Hepatocyte (in vitro differentiated cells): Measurements from ENCODE around the gene GPR84. TPM values are rescaled to one million over a fixed set of nuclear protein-coding genes. Genes with fewer than 3 reads are reported as not detected.

ENCODE experiments used
- DNase-seq: peaks from one replicate; pipeline ENCODE4 v3.0.0-alpha.2; 2016; ENCODE audit warnings: low spot score
- H2AFZ ChIP-seq: fragments of 200-600 bp; sonication (generic); 2 replicates; pipeline ENCODE4 v1.6.0; 2016; ENCODE audit warnings: antibody characterized with exemption, mild to moderate bottlenecking
- H3K27ac ChIP-seq: fragments of 200-600 bp; sonication (generic); 2 replicates; pipeline ENCODE4 v1.5.1; 2016; ENCODE audit warnings: mild to moderate bottlenecking
- H3K27me3 ChIP-seq: fragments of 200-600 bp; sonication (generic); 2 replicates; pipeline ENCODE4 v1.6.1; 2016
- H3K36me3 ChIP-seq: fragments of 200-600 bp; sonication (generic); replicated peaks from 2 replicates; pipeline ENCODE4 v1.5.1; 2016; ENCODE audit warnings: low read depth; ENCODE audit not compliant: insufficient read depth
- H3K4me1 ChIP-seq: fragments of 200-600 bp; sonication (generic); 2 replicates; pipeline ENCODE4 v1.5.1; 2016; ENCODE audit warnings: mild to moderate bottlenecking, moderate library complexity; ENCODE audit not compliant: insufficient read depth
- H3K4me2 ChIP-seq: fragments of 200-600 bp; sonication (generic); 2 replicates; pipeline ENCODE4 v1.6.0; 2016
- H3K4me3 ChIP-seq: fragments of 200-600 bp; sonication (generic); 2 replicates; pipeline ENCODE4 v1.5.1; 2016; ENCODE audit warnings: mild to moderate bottlenecking
- H3K79me2 ChIP-seq: fragments of 200-600 bp; sonication (generic); 2 replicates; pipeline ENCODE4 v1.6.0; 2017; ENCODE audit warnings: mild to moderate bottlenecking
- H3K9me2 ChIP-seq: fragments of 200-600 bp; sonication (generic); replicated peaks from 2 replicates; pipeline ENCODE4 v1.6.0; 2017; ENCODE audit warnings: mild to moderate bottlenecking; ENCODE audit not compliant: insufficient read depth
- H3K9me3 ChIP-seq: fragments of 200-600 bp; sonication (generic); 2 replicates; pipeline ENCODE4 v1.5.1; 2016; ENCODE audit warnings: low read depth, mild to moderate bottlenecking
- H4K20me1 ChIP-seq: fragments of 200-600 bp; sonication (generic); 2 replicates; pipeline ENCODE4 v1.6.0; 2016; ENCODE audit warnings: mild to moderate bottlenecking; ENCODE audit not compliant: insufficient read depth, poor library complexity, severe bottlenecking
- EZH2 ChIP-seq: fragments of 200-600 bp; sonication (generic); IDR thresholded peaks from 2 replicates; pipeline ENCODE4 v1.6.1; 2016; ENCODE audit warnings: antibody characterized with exemption, mild to moderate bottlenecking, borderline replicate concordance
- EZH2phosphoT487 ChIP-seq: fragments of 200-600 bp; sonication (generic); IDR thresholded peaks from one replicate; pipeline ENCODE4 v1.6.1; 2018; ENCODE audit warnings: antibody characterized with exemption, mild to moderate bottlenecking, low read depth, moderate library complexity; ENCODE audit not compliant: unreplicated experiment, severe bottlenecking
- WGBS: methylation state at CpG from one replicate; pipeline ENCODE4 v1.1.6; 2016; ENCODE audit warnings: low lambda C conversion rate; ENCODE audit errors: missing lambda C conversion rate; 5-methylcytosine and 5-hydroxymethylcytosine counted together
- polyA plus RNA-seq: library from polyadenylated mRNA; unstranded; fragments of >200 nt; fragmentation: Nextera tagmentation; extraction: Ambion mirVana; gene quantifications from 2 replicates; pipeline ENCODE4 v1.2.1, GENCODE V29; 2016
- total RNA-seq: library from RNA; depleted of rRNA; stranded (reverse); fragments of >200 nt; gene quantifications from 2 replicates; pipeline ENCODE4 v1.2.3, GENCODE V29; 2014
- TF ChIP-seq, protein P1 (sequence below): fragments of 200-600 bp; sonication (generic); IDR thresholded peaks from 2 replicates; pipeline ENCODE4 v1.5.1; 2016; ENCODE audit warnings: antibody characterized with exemption, mild to moderate bottlenecking; ENCODE audit not compliant: poor library complexity

GPR84 gene
- total and polyA plus RNA-seq, 2 experiments from 2014 or later = 0.07 TPM; not detected in 1

DNA sequence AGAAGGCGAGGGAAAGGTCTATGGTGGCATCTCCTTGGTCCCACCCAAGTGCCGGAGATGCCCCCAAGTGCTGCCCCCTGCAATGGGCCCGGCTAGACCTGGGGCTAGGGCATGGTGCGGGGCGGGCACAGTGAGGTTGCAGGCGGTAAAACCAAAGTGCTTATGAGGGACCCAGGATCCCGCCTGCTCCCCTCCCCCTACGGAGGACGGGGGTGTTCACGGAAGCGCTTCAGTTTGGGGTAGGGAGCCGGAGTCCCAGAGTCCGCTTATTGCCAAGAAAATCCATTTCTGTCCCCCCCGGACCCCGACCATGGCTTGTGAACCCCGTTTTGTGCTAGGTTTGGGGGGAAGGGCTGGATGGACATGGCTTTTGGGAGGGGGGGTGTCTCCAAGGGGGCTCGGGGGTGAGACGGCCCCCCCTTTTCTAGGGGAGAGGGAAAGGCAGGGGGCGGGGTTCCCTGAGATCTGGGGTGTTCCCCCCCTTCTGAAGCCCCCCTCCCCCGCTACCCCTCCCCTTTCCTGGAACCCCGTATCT lies 5.4 kb upstream of the GPR84 start:
- no peak for TF ChIP-seq EZH2
- no peak for TF ChIP-seq EZH2phosphoT487
- TF ChIP-seq, protein P1, sequence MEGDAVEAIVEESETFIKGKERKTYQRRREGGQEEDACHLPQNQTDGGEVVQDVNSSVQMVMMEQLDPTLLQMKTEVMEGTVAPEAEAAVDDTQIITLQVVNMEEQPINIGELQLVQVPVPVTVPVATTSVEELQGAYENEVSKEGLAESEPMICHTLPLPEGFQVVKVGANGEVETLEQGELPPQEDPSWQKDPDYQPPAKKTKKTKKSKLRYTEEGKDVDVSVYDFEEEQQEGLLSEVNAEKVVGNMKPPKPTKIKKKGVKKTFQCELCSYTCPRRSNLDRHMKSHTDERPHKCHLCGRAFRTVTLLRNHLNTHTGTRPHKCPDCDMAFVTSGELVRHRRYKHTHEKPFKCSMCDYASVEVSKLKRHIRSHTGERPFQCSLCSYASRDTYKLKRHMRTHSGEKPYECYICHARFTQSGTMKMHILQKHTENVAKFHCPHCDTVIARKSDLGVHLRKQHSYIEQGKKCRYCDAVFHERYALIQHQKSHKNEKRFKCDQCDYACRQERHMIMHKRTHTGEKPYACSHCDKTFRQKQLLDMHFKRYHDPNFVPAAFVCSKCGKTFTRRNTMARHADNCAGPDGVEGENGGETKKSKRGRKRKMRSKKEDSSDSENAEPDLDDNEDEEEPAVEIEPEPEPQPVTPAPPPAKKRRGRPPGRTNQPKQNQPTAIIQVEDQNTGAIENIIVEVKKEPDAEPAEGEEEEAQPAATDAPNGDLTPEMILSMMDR = no peak
- no peaks in the 10 kb centered on the region for H3K79me2 ChIP-seq
- H3K9me2 ChIP-seq = no peaks in the 10 kb centered on the region
- 84% methylated on average over 14 of the region's 21 CpGs for WGBS
- peak overlapping the region; percentile 90 for H3K4me2 ChIP-seq
- peaks cover under 1% of the 10 kb centered on the region for H3K27me3 ChIP-seq
- H3K27ac ChIP-seq = no peak overlapping the region
- H4K20me1 ChIP-seq = no peaks in the 10 kb centered on the region
- no peak overlapping the region for H2AFZ ChIP-seq
- no peak overlapping the region for H3K4me3 ChIP-seq
- H3K4me1 ChIP-seq = peaks cover 24% of the 10 kb centered on the region
- no peaks in the 10 kb centered on the region for H3K36me3 ChIP-seq
- no peak for DNase-seq
- no peaks in the 10 kb centered on the region for H3K9me3 ChIP-seq

DNA sequence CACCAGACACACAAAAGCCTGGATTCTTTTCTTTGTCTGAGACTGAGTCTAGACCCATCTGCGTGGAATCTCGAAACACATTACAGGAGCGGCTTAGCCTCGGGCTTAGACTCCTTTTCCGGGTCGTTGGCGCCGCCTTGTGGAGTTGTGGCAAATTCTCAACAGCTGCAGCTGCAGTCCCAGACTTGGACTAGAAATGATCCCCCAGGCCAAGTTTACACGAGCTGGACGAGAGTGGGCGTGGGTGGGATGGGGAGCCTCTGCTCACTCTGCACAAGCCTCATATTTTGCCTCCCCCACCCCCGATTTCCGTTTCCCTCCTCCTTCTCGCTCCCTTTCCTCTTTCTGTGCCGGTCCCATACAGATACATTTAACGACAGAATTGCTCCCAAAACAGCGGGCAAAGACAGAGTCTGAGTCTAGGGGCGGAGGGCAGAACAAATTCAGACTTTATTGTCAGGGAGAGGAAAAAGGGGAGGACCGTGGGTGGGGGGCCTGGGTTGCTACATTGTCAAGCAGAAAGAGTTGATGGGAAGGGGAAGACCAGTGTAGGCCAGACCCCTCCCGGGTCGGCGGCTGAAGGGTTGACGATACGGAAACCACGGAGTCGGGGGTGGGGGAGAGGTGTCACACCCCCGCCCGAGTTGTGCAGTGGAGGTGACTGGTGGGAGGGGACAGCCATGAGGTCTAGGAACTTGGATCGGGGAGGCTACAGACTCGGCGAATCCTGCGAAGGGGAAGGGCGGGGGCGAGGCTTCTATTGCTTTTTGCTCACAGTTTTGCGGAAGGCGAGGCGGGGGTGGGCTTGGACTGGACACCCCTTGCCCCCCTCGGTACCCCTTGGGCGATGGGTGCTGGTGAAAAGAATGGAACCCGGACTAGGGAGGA lies 4.7 kb upstream of the GPR84 start:
- H3K36me3 ChIP-seq = no peaks in the 10 kb centered on the region
- 39% methylated on average over 38 of the region's 40 CpGs for WGBS
- H3K27ac ChIP-seq = peak overlapping the region; percentile 49
- no peaks in the 10 kb centered on the region for H4K20me1 ChIP-seq
- H3K27me3 ChIP-seq = peaks cover 3% of the 10 kb centered on the region
- TF ChIP-seq EZH2phosphoT487 = no peak
- no peak for TF ChIP-seq EZH2
- TF ChIP-seq, protein P1 = peak; percentile 93
- H3K9me3 ChIP-seq = no peaks in the 10 kb centered on the region
- H3K9me2 ChIP-seq = no peaks in the 10 kb centered on the region
- H3K79me2 ChIP-seq = no peaks in the 10 kb centered on the region
- H3K4me3 ChIP-seq = no peak overlapping the region
- peak; percentile 95 for DNase-seq
- H2AFZ ChIP-seq = peak overlapping the region; percentile 46
- H3K4me2 ChIP-seq = peak overlapping the region; percentile 68
- H3K4me1 ChIP-seq = peaks cover 24% of the 10 kb centered on the region

DNA sequence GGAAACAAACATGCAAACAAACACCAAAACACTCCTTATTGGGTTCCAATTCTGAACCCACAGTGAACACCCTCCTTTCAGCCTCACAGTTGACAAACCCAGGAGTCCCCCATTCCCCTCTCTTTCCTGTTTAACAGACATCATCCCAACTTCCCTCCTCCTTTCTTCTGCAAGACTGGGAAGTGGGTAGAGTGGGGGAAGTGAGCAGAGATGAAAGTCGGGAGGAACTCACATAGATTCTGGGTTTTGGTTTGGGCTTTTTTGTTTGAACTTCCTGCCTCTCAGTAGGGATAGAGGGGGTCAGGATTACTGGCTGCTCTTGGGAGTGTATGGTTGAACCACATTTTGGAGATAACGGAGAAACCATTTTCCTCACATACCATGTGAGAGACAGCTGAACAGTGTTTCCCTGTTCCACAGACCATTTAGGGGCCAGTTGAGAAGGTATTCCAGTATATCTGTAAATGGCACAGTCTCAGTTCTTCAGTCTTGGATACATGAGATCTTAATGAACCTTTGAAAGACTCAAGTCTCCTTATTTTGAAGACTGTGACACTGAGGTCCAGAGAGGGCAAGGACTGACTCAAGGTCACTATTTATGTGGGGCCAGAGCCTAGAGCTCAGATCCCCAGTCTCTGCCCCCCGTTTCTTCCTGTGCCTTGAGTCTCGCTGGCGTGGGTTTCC lies 3.9 kb upstream of the GPR84 start:
- H3K9me3 ChIP-seq = no peaks in the 10 kb centered on the region
- no peaks in the 10 kb centered on the region for H3K79me2 ChIP-seq
- TF ChIP-seq EZH2 (no peak), EZH2phosphoT487 (no peak)
- TF ChIP-seq, protein P1 = no peak
- no peaks in the 10 kb centered on the region for H3K9me2 ChIP-seq
- no peak for DNase-seq
- WGBS = 26% methylated on average over 5 of the region's 5 CpGs
- H3K36me3 ChIP-seq = no peaks in the 10 kb centered on the region
- no peaks in the 10 kb centered on the region for H4K20me1 ChIP-seq
- H3K4me2 ChIP-seq = peak overlapping the region; percentile 68
- peak overlapping the region; percentile 46 for H2AFZ ChIP-seq
- H3K27me3 ChIP-seq = peaks cover 3% of the 10 kb centered on the region
- H3K27ac ChIP-seq = peak overlapping the region; percentile 49
- peaks cover 24% of the 10 kb centered on the region for H3K4me1 ChIP-seq
- H3K4me3 ChIP-seq = no peak overlapping the region
